ENCODE data around the gene DDX54. TPM values are rescaled to one million over a fixed set of nuclear protein-coding genes. Genes with fewer than 3 reads are reported as not detected.

Gene DDX54, protein sequence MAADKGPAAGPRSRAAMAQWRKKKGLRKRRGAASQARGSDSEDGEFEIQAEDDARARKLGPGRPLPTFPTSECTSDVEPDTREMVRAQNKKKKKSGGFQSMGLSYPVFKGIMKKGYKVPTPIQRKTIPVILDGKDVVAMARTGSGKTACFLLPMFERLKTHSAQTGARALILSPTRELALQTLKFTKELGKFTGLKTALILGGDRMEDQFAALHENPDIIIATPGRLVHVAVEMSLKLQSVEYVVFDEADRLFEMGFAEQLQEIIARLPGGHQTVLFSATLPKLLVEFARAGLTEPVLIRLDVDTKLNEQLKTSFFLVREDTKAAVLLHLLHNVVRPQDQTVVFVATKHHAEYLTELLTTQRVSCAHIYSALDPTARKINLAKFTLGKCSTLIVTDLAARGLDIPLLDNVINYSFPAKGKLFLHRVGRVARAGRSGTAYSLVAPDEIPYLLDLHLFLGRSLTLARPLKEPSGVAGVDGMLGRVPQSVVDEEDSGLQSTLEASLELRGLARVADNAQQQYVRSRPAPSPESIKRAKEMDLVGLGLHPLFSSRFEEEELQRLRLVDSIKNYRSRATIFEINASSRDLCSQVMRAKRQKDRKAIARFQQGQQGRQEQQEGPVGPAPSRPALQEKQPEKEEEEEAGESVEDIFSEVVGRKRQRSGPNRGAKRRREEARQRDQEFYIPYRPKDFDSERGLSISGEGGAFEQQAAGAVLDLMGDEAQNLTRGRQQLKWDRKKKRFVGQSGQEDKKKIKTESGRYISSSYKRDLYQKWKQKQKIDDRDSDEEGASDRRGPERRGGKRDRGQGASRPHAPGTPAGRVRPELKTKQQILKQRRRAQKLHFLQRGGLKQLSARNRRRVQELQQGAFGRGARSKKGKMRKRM
- total RNA-seq, result 115 and 118 TPM in 2 replicates

DNA sequence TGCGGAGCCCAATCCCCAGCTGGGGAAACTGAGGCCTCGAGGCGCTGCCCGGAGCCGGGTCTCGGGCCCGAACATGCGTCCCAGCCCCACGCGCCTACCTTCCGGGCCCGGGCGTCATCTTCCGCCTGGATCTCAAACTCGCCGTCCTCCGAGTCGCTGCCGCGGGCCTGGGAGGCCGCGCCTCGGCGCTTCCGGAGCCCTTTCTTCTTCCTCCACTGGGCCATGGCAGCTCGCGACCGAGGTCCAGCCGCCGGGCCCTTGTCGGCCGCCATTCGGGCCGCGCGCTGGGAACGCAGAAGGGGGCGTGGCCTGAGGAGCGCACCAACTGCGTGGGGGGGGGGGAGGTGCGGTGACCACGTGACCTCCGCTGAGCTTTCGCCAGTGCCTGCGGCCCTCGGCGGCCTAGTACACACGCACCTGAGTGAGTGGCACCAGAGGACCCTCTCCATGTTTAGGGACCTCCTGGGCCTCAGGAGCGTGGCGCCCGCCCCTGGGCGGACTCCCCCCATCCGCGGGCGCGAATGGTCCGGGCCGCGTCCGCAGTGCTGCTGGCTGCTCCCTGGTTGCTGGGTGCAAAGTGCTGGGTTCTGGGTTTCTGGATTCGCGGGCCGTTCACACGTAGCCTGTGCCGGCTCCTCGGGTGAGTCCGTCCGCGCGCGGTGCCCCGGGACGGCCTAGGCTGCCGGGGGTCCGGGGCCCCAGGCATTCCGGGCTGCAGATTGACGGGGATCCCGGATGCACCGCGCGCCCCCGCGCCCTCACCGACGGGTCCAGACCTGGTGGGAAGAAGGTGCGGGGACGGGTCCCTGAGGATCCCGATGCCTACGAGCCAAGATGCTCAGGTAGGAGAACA, at the start of gene DDX54, which contains the start of gene RITA1:
TSS of gene DDX54 (minus strand) at position 299 of the 853 bp plus-strand sequence. CDS start at position 272, 27 bp downstream.
TSS of gene RITA1 (plus strand) at position 542 of the 853 bp plus-strand sequence. CDS start 1,026 bp downstream, outside the sequence.
- peaks cover 45% of the 10 kb centered on the region for H3K36me3 Mint-ChIP-seq (ENCODE audit: low read depth)
- intact Hi-C loops (cut with micrococcal nuclease), result loop anchor here (1.0 kb wide), 2 partner anchors 23 to 36 kb away; partner anchors contain the start of gene TPCN1
- peak within 1 kb of the TSS; percentile 90 for H3K4me3 Mint-ChIP-seq (ENCODE audit: low read depth)
- H3K9me3 Mint-ChIP-seq, result no peaks in the 10 kb centered on the region
- peak; percentile 77 for DNase-seq (ENCODE audit: low spot score)
- H3K27ac Mint-ChIP-seq, result peak within 1 kb of the TSS; percentile 93
- H3K27me3 Mint-ChIP-seq (ENCODE audit: low read depth), result no peaks in the 10 kb centered on the region
- peaks cover 26% of the 10 kb centered on the region for H3K4me1 Mint-ChIP-seq (ENCODE audit: low read depth)

DNA sequence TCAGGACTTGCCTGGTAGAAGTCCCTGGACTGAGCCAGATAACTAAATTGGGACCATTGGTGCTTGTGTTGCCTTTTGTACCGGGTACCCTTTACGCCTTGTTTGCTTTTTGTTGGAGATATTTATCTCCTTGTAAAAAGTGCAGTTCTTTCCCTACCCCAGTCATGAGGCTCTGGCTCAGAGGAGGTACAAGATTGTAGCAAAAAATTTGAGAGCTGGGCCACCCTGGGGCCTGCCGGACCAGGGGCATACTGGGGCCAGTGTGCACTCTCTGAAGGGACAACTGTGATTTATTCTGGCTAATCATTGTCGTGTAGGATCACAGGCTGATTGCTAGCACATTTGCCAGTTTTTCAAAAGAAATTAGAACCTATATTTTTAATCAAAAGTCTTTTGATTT, 49.2 kb upstream of the DDX54 start:
- Mint-ChIP-seq H3K36me3 (ENCODE audit: low read depth) (peaks cover 70% of the 10 kb centered on the region), H3K4me1 (ENCODE audit: low read depth) (peaks cover 33% of the 10 kb centered on the region), H3K4me3 (ENCODE audit: low read depth) (no peak overlapping the region), H3K27me3 (ENCODE audit: low read depth) (no peaks in the 10 kb centered on the region), H3K27ac (no peak overlapping the region), H3K9me3 (no peaks in the 10 kb centered on the region)
- no peak for DNase-seq (ENCODE audit: low spot score)
- intact Hi-C loops (cut with micrococcal nuclease), result loop anchor here (5.0 kb wide), 1 partner anchor 37 kb away; no protein-coding TSS in a partner anchor

DNA sequence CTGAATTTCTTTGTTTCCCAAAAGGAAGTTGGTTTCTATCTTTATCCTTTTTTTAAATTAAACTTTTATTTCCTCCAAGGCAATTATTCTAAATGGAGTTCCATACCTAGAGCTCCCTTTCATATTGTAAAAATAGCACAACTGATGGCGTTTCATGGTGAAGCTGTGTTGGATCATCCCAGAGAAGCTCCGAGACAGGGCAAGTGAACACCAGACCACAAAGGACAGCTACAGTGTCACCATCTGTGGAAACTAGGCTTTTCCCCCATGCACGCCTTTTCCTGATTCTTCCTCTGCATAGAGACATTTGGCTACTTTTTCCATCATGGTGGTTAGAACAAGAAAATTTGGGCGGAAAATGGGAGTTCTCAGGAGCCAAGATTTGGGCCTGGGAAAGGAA, 48.7 kb upstream of the DDX54 start:
- Mint-ChIP-seq H3K27ac (no peak overlapping the region), H3K36me3 (ENCODE audit: low read depth) (peaks cover 67% of the 10 kb centered on the region)

DNA sequence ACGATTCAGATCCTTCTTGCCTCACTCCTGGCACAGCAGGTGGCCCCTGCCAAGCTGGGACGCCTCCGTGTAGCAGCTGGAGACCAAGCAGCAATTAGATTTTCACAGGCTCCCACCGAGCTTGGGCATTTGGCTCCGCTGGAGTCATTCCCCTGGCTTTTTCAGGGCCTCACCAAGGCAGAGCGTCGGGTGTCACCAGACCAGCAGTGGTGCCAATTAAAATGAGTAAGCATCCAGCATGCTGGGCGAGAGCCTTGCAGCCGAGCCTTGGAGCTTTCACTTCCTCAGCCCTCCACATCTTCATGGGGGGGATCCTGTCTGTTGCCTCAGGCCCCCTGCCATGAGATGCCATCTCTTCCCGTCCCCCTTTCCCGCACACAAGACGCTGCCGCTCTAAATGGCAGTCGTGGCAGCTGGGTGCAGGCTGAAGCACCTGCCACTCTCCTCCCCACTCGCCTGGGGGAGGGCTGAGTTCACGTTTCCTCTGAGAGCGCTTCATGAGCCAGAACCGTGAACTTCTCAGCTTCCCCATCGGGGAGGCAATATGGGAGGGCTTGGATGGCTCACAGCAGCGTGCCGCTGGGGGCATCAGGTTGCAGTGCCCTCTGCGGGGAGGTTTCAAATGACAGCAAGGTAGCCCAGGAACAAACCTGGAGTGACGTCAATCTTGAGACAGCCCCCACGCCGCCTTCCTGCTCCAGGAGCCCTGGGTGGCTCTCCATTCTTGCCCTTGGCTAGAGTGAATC, 47.7 kb upstream of the DDX54 start:
- H3K36me3 Mint-ChIP-seq (ENCODE audit: low read depth), result peaks cover 70% of the 10 kb centered on the region
- H3K4me3 Mint-ChIP-seq (ENCODE audit: low read depth), result peak overlapping the region; percentile 61
- H3K27ac Mint-ChIP-seq, result peak overlapping the region; percentile 84
- peaks cover 42% of the 10 kb centered on the region for H3K4me1 Mint-ChIP-seq (ENCODE audit: low read depth)
- intact Hi-C loops (cut with micrococcal nuclease), result loop anchor here (5.0 kb wide), 1 partner anchor 36 kb away; no protein-coding TSS in a partner anchor
- no peaks in the 10 kb centered on the region for H3K9me3 Mint-ChIP-seq
- peak; percentile 50 for DNase-seq (ENCODE audit: low spot score)
- no peaks in the 10 kb centered on the region for H3K27me3 Mint-ChIP-seq (ENCODE audit: low read depth)

More for the DNA sequence above, 48.7 kb upstream of the DDX54 start:
- Mint-ChIP-seq H3K4me1 (ENCODE audit: low read depth) (peaks cover 38% of the 10 kb centered on the region), H3K9me3 (no peaks in the 10 kb centered on the region), H3K27me3 (ENCODE audit: low read depth) (no peaks in the 10 kb centered on the region), H3K4me3 (ENCODE audit: low read depth) (no peak overlapping the region)
- intact Hi-C loops (cut with micrococcal nuclease), result loop anchor here (5.0 kb wide), 1 partner anchor 37 kb away; no protein-coding TSS in a partner anchor
- DNase-seq (ENCODE audit: low spot score), result no peak

DNA sequence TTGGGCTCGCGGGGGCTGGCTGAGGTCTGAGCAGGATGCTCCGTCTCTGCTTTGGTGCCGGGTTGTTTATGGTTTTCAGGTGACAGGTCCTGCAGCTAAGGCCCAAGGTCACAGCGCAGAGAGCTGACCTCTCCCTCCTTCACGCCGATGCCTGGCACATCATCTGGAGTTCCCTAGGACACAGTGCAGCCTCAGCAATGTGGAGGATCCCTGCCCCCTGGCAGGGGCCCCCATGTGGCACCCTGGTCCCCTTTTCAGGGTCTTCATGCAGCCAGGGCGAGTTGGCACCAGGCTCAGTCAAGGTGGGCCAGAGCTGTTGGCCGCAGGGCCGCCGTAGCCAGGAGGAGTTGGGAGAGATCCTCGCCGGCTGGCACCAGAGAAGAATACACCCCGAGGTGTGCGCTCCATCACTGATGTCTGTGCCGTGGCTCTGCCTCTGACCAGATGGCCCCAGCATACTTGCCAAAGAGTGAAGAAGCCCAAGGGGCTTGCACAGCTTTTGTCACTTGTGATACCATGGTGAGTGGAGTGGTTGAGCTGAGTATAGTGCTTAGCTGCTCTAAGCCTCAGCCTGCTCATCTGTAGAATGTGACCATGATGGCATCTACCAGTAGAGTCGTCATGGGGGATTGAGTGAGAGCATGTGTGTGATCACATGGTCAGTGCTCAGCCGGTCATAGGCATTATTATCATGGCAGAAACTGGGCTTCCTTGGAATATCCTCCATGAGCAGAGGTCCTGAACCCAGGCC, 47.0 kb upstream of the DDX54 start:
- no peaks in the 10 kb centered on the region for H3K9me3 Mint-ChIP-seq
- DNase-seq (ENCODE audit: low spot score), result no peak
- peaks cover 42% of the 10 kb centered on the region for H3K4me1 Mint-ChIP-seq (ENCODE audit: low read depth)
- H3K36me3 Mint-ChIP-seq (ENCODE audit: low read depth), result peaks cover 76% of the 10 kb centered on the region
- no peaks in the 10 kb centered on the region for H3K27me3 Mint-ChIP-seq (ENCODE audit: low read depth)
- H3K4me3 Mint-ChIP-seq (ENCODE audit: low read depth), result no peak overlapping the region
- peak overlapping the region; percentile 84 for H3K27ac Mint-ChIP-seq
- intact Hi-C loops (cut with micrococcal nuclease), result loop anchor here (5.0 kb wide), 1 partner anchor 35 kb away; no protein-coding TSS in a partner anchor

DNA sequence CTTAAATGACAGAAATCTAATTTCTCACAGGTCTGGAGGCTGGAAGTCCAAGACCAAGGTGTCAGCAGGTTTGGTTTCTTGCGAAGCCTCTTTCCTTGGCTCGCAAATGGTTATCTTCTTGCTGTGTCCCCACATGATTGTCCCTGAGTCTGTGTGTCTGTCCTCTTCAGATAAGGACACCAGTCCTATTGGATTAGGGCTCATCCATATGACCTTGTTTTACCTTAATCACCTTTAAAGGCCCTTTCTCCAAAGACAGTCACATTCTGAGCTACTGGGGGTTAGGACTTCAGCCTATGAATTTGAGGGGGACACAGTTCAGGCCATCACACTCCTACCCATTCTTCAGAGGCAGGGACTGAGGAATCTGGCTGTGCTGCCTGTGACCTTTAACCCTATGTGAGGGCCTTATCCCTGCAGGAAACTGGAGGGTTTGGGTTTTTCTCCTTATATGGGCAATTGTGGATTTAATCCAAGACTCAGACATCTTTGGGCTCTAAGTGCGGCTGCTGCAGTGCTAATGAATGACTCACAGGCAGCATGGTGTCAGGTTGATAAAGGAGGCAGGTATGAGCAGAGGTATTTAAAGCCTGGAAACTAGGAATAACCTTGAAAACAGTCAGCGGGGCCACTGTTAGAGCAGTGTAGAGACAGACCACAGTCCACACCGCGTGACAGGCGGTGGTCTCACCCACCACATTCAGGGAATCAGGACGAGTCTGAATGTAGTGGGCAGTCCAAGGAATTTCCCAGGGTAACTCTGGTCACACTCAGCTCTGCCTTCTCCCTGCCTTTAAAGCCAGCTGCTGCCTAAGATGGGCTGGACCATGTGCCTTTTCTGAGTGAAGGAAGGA, 46.2 kb upstream of the DDX54 start:
- no peaks in the 10 kb centered on the region for H3K9me3 Mint-ChIP-seq
- no peaks in the 10 kb centered on the region for H3K27me3 Mint-ChIP-seq (ENCODE audit: low read depth)
- intact Hi-C loops (cut with micrococcal nuclease), result loop anchor here (5.0 kb wide), 1 partner anchor 34 kb away; no protein-coding TSS in a partner anchor
- no peak overlapping the region for H3K4me3 Mint-ChIP-seq (ENCODE audit: low read depth)
- H3K4me1 Mint-ChIP-seq (ENCODE audit: low read depth), result peaks cover 42% of the 10 kb centered on the region
- no peak for DNase-seq (ENCODE audit: low spot score)
- no peak overlapping the region for H3K27ac Mint-ChIP-seq
- peaks cover 75% of the 10 kb centered on the region for H3K36me3 Mint-ChIP-seq (ENCODE audit: low read depth)

DNA sequence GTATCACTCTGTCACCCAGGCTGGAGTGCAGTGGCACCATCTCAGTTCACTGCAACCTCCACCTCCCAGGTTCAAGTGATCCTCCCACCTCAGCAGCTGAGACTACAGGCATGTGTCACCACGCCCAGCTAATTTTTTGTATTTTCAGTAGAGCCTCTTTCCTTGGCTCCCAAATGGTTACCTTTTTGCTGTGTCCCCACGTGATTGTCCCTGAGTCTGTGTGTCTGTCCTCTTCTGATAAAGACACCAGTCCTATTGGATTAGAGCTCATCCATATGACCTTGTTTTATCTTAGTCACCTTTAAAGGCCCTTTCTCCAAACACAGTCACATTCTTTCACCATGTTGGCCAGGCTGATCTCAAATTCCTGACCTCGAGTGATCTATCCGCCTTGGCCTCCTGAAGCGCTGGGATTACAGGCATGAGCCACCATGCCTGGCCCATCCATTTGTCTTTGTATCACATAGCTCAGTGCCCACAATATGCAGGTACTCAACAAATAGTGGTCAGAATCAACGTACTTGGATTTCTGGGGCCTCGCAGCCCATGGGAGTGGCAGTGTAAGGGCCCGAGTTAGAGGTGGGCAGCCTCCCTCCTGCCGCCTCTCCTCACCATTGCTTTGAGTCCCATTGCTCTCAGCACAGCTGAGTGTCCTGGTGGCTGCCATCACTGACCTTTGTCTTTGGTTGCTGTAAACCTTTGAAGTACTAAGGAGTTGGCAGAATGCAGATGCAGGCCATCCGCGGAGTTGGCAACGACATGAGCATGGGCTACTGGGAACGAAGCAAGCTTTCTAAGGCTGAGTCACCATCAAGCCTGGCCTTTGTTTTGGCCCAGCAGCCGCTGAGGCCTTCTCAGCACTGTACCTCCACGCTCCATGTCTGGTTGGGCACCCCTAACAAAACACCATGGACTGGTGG, 45.3 kb upstream of the DDX54 start:
- Mint-ChIP-seq H3K4me3 (ENCODE audit: low read depth) (no peak overlapping the region), H3K27me3 (ENCODE audit: low read depth) (no peaks in the 10 kb centered on the region), H3K36me3 (ENCODE audit: low read depth) (peaks cover 68% of the 10 kb centered on the region), H3K4me1 (ENCODE audit: low read depth) (peaks cover 40% of the 10 kb centered on the region), H3K27ac (peak overlapping the region; percentile 86), H3K9me3 (no peaks in the 10 kb centered on the region)
- intact Hi-C loops (cut with micrococcal nuclease), result loop anchor here (1.0 to 5.0 kb wide), 3 partner anchors 9 to 33 kb away; partner anchors contain the start of gene TPCN1
- DNase-seq (ENCODE audit: low spot score), result no peak

DNA sequence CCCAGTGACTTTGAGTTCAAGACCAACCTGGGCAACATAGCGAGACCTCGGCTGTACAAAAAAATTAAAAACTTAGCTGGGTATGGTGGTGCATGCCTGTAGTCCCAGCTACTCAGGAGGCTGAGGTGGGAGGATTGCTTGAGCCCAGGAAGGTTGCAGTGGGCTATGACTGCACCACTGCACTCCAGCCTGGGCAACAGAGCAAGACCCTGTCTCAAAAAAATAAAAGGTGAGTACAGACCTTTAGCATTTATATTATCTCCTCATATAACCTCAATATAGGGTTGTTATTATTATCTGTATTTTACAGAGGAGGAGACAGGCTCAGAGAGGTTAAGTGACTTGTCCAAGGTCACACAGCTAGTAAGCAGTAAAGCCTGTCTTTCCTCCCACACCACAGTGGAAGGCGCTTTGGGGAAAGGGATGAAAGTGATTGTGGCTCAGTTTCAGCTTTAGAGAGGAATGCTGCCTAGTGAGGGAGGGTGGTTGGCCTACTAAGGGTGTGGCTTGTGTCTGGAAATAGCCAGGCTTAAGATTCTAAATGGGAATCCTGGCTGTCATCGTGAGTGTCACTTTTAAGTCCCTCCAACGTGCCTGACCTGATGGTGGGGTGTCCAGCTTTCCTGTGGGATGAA, 43.2 kb upstream of the DDX54 start:
- H3K9me3 Mint-ChIP-seq, result no peaks in the 10 kb centered on the region
- no peaks in the 10 kb centered on the region for H3K27me3 Mint-ChIP-seq (ENCODE audit: low read depth)
- no peak overlapping the region for H3K4me3 Mint-ChIP-seq (ENCODE audit: low read depth)
- intact Hi-C loops (cut with micrococcal nuclease), result no loop called here
- peak overlapping the region; percentile 69 for H3K27ac Mint-ChIP-seq
- peaks cover 53% of the 10 kb centered on the region for H3K36me3 Mint-ChIP-seq (ENCODE audit: low read depth)
- H3K4me1 Mint-ChIP-seq (ENCODE audit: low read depth), result peaks cover 39% of the 10 kb centered on the region
- no peak for DNase-seq (ENCODE audit: low spot score)

DNA sequence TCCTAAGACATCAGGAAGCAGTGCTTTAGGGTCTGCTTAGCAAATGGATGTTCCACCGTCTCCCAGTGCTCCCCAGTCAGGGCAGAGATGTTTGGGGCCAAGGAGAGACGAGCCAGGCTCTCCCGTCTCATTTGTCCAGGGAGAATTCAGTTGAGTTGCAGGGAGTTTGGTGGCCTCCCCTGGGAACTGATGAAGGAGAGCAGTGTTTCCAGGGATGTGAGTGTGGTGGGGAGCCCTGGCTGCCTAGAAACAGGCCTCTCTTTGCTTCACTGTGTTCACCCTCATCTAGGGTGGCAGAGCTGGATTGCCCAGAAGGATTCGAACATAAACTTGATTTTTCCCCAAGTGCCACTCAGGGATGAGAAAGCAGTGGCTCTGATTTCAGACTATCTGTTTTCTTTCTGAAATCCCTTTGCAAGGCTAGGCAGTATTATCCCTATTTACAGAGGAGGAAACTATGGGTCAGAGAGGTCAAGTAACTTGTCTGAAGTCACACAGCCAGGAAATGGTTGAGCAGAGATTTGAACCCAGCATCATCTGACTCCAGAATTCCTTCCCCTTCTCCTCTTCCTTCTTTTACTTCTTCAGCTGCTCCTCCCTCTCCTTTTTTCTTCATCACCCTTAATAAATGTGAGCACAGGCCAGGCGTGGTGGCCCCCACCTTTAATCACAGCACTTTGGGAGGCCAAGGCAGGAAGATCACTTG, 42.6 kb upstream of the DDX54 start:
- peaks cover 46% of the 10 kb centered on the region for H3K36me3 Mint-ChIP-seq (ENCODE audit: low read depth)
- peaks cover 39% of the 10 kb centered on the region for H3K4me1 Mint-ChIP-seq (ENCODE audit: low read depth)
- H3K9me3 Mint-ChIP-seq, result no peaks in the 10 kb centered on the region
- intact Hi-C loops (cut with micrococcal nuclease), result no loop called here
- no peaks in the 10 kb centered on the region for H3K27me3 Mint-ChIP-seq (ENCODE audit: low read depth)
- H3K27ac Mint-ChIP-seq, result no peak overlapping the region
- no peak overlapping the region for H3K4me3 Mint-ChIP-seq (ENCODE audit: low read depth)
- DNase-seq (ENCODE audit: low spot score), result no peak

Data from activated T-helper 2 cell treated with anti-CD3 and anti-CD28 coated beads, Interferon-gamma antibody, Interleukin-2, Interleukin-4, amounts not matched to agents 10 μg/mL and 5 μg/mL and 100 μg/mL, durations not matched to agents 14 hours and 24 hours and 36 hours (primary cell).